Testis (tissue), 3 donors: ENCODE measurements around the gene MYO7A. TPM values are rescaled to one million over a fixed set of nuclear protein-coding genes. Genes with fewer than 3 reads are reported as not detected.
A peak's percentile ranks its signal among the peaks of the same experiment; 100 is the strongest.

Source experiments
- DNase-seq: peaks from one replicate; pipeline ENCODE4 v3.0.0-alpha.2; 2019
- H3K27ac ChIP-seq, 2 donors: fragments of 200-600 bp; sonication (generic); one replicate each; pipeline ENCODE4 v1.5.1; 2019
- H3K27me3 ChIP-seq: fragments of 200-600 bp; sonication (generic); one replicate; pipeline ENCODE4 v1.5.1; 2019
- H3K36me3 ChIP-seq: fragments of 200-600 bp; sonication (generic); one replicate; pipeline ENCODE4 v1.5.1; 2017; ENCODE audit warnings: low read depth; ENCODE audit errors: missing control alignments
- H3K4me1 ChIP-seq: fragments of 200-600 bp; sonication (generic); one replicate; pipeline ENCODE4 v1.5.1; 2019
- H3K4me3 ChIP-seq, 2 donors: fragments of 200-600 bp; sonication (generic); one replicate each; pipeline ENCODE4 v1.5.1; 2017 to 2019
- H3K9me3 ChIP-seq: fragments of 200-600 bp; sonication (generic); one replicate; pipeline ENCODE4 v1.5.1; 2017
- CTCF ChIP-seq, 3 experiments: fragments of 450-650 bp in 2 of 3; fragments of 200-600 bp in 1 of 3; sonication (generic) in 1 of 3; IDR thresholded peaks; one replicate each; pipeline ENCODE4 v1.5.1; 2016 to 2019; ENCODE audit warnings: antibody characterized with exemption in 3 of 3, mild to moderate bottlenecking in 2 of 3, moderate library complexity in 1 of 3
- POLR2A ChIP-seq: fragments of 450-650 bp; IDR thresholded peaks from one replicate; pipeline ENCODE4 v1.6.1; 2017; ENCODE audit warnings: antibody characterized with exemption, mild to moderate bottlenecking, moderate library complexity
- WGBS, 2 donors: methylation state at CpG; one replicate each; pipeline ENCODE4 v1.1.5; 2018; 5-methylcytosine and 5-hydroxymethylcytosine counted together
- intact Hi-C: fragments of 100-400 bp; cut with DNase I; formaldehyde crosslinking; loops from one replicate; pipeline ENCODE4 v1.15.1; 2023; ENCODE audit warnings: low total_unique reads
- polyA plus RNA-seq: library from polyadenylated mRNA; stranded (reverse); fragments of 350-450 nt; fragmentation: Illumina TruSeq; extraction: RNeasy Lipid Tissue Mini Kit (QIAGEN cat#74804); gene quantifications from one replicate; pipeline ENCODE4 v1.2.3, GENCODE V29; 2014; ENCODE audit warnings: low read depth, low replicate concordance; ENCODE audit not compliant: insufficient read depth
- total RNA-seq, 2 donors: library from RNA; depleted of rRNA; stranded (reverse); fragments of >200 nt; gene quantifications; one replicate each; pipeline ENCODE4 v1.2.3, GENCODE V29; 2016

MYO7A gene
- total and polyA plus RNA-seq, 3 donors from 2014 or later, result 40.1 to 239 (median 161) TPM

- Histone ChIP-seq H3K4me3 (no peak overlapping the region), H3K27ac (no peak overlapping the region), H3K27me3 (no peaks in the 10 kb centered on the region), H3K36me3 (no peaks in the 10 kb centered on the region), H3K4me1 (peaks cover 6% of the 10 kb centered on the region), H3K9me3 (no peaks in the 10 kb centered on the region)
- intact Hi-C loops, result no loop called here
- no peak for DNase-seq
- 81 to 89% methylated on average over 9 of the region's 9 CpGs for WGBS, 2 donors
- TF ChIP-seq POLR2A (no peak), CTCF (IDR thresholded peaks at IDR 0.05) (no peak)
Observed at GRCh38 chr11:77176996-77177395, 49.0 kb downstream of the MYO7A start.

- Histone ChIP-seq H3K27ac (no peak overlapping the region), H3K4me3 (no peak overlapping the region), H3K4me1 (peaks cover 6% of the 10 kb centered on the region), H3K9me3 (no peaks in the 10 kb centered on the region), H3K27me3 (no peaks in the 10 kb centered on the region), H3K36me3 (no peaks in the 10 kb centered on the region)
- intact Hi-C loops, result no loop called here
- 78 to 82% methylated on average over 4 of the region's 4 CpGs for WGBS, 2 donors
- DNase-seq, result no peak
- no peak for TF ChIP-seq POLR2A
- no peak for TF ChIP-seq CTCF (IDR thresholded peaks at IDR 0.05)
Observed at GRCh38 chr11:77178150-77178549, 50.1 kb downstream of the MYO7A start.

GRCh38 chr11:77179048-77179447 is 51.0 kb downstream of the MYO7A start:
- H3K4me1 ChIP-seq, result peaks cover 6% of the 10 kb centered on the region
- no peaks in the 10 kb centered on the region for H3K36me3 ChIP-seq
- no peaks in the 10 kb centered on the region for H3K27me3 ChIP-seq
- no peak overlapping the region for H3K27ac ChIP-seq
- TF ChIP-seq POLR2A, result no peak
- no peak for TF ChIP-seq CTCF (IDR thresholded peaks at IDR 0.05)
- 68 to 70% methylated on average over 5 of the region's 5 CpGs for WGBS, 2 donors
- DNase-seq, result peak; percentile 35
- intact Hi-C loops, result no loop called here
- no peak overlapping the region for H3K4me3 ChIP-seq
- H3K9me3 ChIP-seq, result no peaks in the 10 kb centered on the region

- TF ChIP-seq POLR2A, result no peak
- no peak for TF ChIP-seq CTCF (IDR thresholded peaks at IDR 0.05)
- Histone ChIP-seq H3K9me3 (no peaks in the 10 kb centered on the region), H3K4me1 (peaks cover 6% of the 10 kb centered on the region), H3K27me3 (no peaks in the 10 kb centered on the region), H3K27ac (no peak overlapping the region), H3K4me3 (no peak overlapping the region), H3K36me3 (no peaks in the 10 kb centered on the region)
- 94% methylated on average over 19 of the region's 19 CpGs; no CpG with 5 or more reads in 1 of the 2 donors for WGBS, 2 donors
- intact Hi-C loops, result loop anchor here (5.0 kb wide), 1 partner anchor 52 kb away; the partner anchor contains the start of gene MYO7A
- no peak for DNase-seq
Observed at GRCh38 chr11:77179681-77180080, 51.6 kb downstream of the MYO7A start.

- Histone ChIP-seq H3K27ac (no peak overlapping the region), H3K4me3 (no peak overlapping the region), H3K27me3 (no peaks in the 10 kb centered on the region), H3K4me1 (peaks cover 6% of the 10 kb centered on the region), H3K9me3 (no peaks in the 10 kb centered on the region), H3K36me3 (no peaks in the 10 kb centered on the region)
- TF ChIP-seq CTCF (IDR thresholded peaks at IDR 0.05), result no peak
- TF ChIP-seq POLR2A, result no peak
- intact Hi-C loops, result loop anchor here (5.0 kb wide), 1 partner anchor 53 kb away; the partner anchor contains the start of gene MYO7A
- WGBS, 2 donors, result 86 to 92% methylated on average over 11 of the region's 11 CpGs
- DNase-seq, result no peak
Observed at GRCh38 chr11:77180346-77180745, 52.3 kb downstream of the MYO7A start.
